Measurements from ENCODE around the gene TMEM222. TPM values are rescaled to one million over a fixed set of nuclear protein-coding genes. Genes with fewer than 3 reads are reported as not detected.

The TMEM222 gene
- total RNA-seq, 1 experiment from 2014 or later: 28.7 TPM

DNA sequence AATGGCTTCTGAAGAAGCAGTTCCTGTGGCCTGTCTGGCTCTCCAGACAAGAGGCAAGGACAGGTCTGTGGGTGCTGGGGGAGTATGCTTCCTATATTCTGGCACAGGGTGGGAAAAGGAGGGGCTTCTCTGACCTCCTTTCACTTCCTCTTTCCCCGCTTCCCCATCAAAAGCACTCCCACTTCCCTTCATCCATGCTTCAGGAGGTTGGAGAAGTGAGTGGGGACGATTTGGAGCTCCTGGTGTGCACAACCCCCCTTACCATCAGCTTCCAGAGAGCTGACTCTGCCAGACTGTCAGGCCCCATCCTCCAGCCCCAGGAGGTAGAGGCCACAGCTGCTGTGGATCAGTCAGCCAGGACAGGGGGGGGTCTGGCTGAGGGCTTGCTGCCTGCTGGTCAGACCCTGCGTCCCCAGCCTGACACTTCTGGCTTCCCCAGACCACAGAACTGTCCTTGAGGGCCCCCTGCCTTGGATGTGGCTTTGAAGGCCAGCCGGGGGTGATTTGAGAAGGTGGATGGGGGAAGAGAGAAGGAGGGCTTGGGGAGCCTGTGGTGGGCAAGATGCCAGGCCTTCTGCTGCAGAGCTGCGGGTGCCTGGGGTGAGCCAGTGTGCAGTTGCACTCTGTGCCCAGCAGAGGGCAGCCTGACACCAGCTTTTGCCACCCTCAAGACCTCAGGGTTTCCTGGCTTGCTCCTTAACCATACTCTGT is 21.5 kb upstream of the TMEM222 start:
- DNase-seq (ENCODE audit: low spot score): peak; percentile 82
- H3K9me3 Mint-ChIP-seq: no peaks in the 10 kb centered on the region
- TF ChIP-seq, protein P1, sequence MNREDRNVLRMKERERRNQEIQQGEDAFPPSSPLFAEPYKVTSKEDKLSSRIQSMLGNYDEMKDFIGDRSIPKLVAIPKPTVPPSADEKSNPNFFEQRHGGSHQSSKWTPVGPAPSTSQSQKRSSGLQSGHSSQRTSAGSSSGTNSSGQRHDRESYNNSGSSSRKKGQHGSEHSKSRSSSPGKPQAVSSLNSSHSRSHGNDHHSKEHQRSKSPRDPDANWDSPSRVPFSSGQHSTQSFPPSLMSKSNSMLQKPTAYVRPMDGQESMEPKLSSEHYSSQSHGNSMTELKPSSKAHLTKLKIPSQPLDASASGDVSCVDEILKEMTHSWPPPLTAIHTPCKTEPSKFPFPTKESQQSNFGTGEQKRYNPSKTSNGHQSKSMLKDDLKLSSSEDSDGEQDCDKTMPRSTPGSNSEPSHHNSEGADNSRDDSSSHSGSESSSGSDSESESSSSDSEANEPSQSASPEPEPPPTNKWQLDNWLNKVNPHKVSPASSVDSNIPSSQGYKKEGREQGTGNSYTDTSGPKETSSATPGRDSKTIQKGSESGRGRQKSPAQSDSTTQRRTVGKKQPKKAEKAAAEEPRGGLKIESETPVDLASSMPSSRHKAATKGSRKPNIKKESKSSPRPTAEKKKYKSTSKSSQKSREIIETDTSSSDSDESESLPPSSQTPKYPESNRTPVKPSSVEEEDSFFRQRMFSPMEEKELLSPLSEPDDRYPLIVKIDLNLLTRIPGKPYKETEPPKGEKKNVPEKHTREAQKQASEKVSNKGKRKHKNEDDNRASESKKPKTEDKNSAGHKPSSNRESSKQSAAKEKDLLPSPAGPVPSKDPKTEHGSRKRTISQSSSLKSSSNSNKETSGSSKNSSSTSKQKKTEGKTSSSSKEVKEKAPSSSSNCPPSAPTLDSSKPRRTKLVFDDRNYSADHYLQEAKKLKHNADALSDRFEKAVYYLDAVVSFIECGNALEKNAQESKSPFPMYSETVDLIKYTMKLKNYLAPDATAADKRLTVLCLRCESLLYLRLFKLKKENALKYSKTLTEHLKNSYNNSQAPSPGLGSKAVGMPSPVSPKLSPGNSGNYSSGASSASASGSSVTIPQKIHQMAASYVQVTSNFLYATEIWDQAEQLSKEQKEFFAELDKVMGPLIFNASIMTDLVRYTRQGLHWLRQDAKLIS (CRISPR knock-in tag; IDR thresholded peaks at IDR 0.05; ENCODE audit: borderline replicate concordance): no peak
- no peak for TF ChIP-seq ZNF317 (CRISPR knock-in tag; IDR thresholded peaks at IDR 0.05; ENCODE audit: borderline replicate concordance, low read depth)
- no peak for TF ChIP-seq GRHL2 (CRISPR knock-in tag; IDR thresholded peaks at IDR 0.05; ENCODE audit: insufficient replicate concordance, severe bottlenecking)
- TF ChIP-seq ATF1 (CRISPR knock-in tag; IDR thresholded peaks at IDR 0.05): no peak
- TF ChIP-seq, protein P2, sequence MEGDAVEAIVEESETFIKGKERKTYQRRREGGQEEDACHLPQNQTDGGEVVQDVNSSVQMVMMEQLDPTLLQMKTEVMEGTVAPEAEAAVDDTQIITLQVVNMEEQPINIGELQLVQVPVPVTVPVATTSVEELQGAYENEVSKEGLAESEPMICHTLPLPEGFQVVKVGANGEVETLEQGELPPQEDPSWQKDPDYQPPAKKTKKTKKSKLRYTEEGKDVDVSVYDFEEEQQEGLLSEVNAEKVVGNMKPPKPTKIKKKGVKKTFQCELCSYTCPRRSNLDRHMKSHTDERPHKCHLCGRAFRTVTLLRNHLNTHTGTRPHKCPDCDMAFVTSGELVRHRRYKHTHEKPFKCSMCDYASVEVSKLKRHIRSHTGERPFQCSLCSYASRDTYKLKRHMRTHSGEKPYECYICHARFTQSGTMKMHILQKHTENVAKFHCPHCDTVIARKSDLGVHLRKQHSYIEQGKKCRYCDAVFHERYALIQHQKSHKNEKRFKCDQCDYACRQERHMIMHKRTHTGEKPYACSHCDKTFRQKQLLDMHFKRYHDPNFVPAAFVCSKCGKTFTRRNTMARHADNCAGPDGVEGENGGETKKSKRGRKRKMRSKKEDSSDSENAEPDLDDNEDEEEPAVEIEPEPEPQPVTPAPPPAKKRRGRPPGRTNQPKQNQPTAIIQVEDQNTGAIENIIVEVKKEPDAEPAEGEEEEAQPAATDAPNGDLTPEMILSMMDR (IDR thresholded peaks at IDR 0.05): peak; percentile 100
- 0 out of 2 replicates have a peak, but pooled peaks have one; percentile 29 for TF ChIP-seq ZNF423 (CRISPR knock-in tag; IDR thresholded peaks at IDR 0.05)
- TF ChIP-seq, protein P3, sequence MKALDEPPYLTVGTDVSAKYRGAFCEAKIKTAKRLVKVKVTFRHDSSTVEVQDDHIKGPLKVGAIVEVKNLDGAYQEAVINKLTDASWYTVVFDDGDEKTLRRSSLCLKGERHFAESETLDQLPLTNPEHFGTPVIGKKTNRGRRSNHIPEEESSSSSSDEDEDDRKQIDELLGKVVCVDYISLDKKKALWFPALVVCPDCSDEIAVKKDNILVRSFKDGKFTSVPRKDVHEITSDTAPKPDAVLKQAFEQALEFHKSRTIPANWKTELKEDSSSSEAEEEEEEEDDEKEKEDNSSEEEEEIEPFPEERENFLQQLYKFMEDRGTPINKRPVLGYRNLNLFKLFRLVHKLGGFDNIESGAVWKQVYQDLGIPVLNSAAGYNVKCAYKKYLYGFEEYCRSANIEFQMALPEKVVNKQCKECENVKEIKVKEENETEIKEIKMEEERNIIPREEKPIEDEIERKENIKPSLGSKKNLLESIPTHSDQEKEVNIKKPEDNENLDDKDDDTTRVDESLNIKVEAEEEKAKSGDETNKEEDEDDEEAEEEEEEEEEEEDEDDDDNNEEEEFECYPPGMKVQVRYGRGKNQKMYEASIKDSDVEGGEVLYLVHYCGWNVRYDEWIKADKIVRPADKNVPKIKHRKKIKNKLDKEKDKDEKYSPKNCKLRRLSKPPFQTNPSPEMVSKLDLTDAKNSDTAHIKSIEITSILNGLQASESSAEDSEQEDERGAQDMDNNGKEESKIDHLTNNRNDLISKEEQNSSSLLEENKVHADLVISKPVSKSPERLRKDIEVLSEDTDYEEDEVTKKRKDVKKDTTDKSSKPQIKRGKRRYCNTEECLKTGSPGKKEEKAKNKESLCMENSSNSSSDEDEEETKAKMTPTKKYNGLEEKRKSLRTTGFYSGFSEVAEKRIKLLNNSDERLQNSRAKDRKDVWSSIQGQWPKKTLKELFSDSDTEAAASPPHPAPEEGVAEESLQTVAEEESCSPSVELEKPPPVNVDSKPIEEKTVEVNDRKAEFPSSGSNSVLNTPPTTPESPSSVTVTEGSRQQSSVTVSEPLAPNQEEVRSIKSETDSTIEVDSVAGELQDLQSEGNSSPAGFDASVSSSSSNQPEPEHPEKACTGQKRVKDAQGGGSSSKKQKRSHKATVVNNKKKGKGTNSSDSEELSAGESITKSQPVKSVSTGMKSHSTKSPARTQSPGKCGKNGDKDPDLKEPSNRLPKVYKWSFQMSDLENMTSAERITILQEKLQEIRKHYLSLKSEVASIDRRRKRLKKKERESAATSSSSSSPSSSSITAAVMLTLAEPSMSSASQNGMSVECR (CRISPR knock-in tag; IDR thresholded peaks at IDR 0.05; ENCODE audit: borderline replicate concordance): no peak
- no peak overlapping the region for H3K4me3 Mint-ChIP-seq
- ATAC-seq: peak; percentile 79
- peaks cover 3% of the 10 kb centered on the region for H3K36me3 Mint-ChIP-seq
- POLR2A ChIA-PET: interaction anchor here (0.5 to 1.4 kb wide), 6 partner anchors 43 to 406 kb away, joined by 3 to 7 read pairs (median 3); partner anchors contain the start of gene MAP3K6
- CTCF ChIA-PET: interaction anchor here (0.5 to 9.0 kb wide), 53 partner anchors 9 to 623 kb away, joined by 3 to 260 read pairs (median 6); partner anchors contain the start of genes CD164L2, FAM76A, FCN3 and IFI6
- H3K4me1 Mint-ChIP-seq: peaks cover 25% of the 10 kb centered on the region
- H3K27me3 Mint-ChIP-seq (ENCODE audit: low read depth): no peaks in the 10 kb centered on the region
- H3K27ac Mint-ChIP-seq: peak overlapping the region; percentile 48; the same call in 1 of the 2 replicates

DNA sequence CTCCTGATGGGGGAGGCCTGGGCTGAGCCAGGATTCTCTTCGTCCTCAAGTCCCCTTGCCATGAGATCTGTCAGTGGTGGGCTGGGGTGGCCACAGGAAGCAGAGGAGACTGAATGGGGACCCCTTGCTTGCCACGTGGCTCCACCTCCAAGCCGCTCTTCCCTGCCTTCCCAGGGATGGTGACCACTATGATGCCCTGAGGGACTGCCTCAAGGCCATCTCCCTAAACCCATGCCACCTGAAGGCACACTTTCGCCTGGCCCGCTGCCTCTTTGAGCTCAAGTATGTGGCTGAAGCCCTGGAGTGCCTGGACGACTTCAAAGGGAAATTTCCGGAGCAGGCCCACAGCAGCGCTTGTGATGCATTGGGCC is 20.9 kb upstream of the TMEM222 start:
- H3K36me3 Mint-ChIP-seq: peaks cover 3% of the 10 kb centered on the region
- H3K9me3 Mint-ChIP-seq: no peaks in the 10 kb centered on the region
- CTCF ChIA-PET: interaction anchor here (0.6 to 9.0 kb wide), 46 partner anchors 9 to 371 kb away, joined by 3 to 260 read pairs (median 6); partner anchors contain the start of genes CD164L2, FCN3, IFI6 and MAP3K6
- no peaks in the 10 kb centered on the region for H3K27me3 Mint-ChIP-seq (ENCODE audit: low read depth)
- peak overlapping the region; percentile 48; the same call in 1 of the 2 replicates for H3K27ac Mint-ChIP-seq
- peak; percentile 3 for ATAC-seq
- POLR2A ChIA-PET: interaction anchor here (1.2 to 1.4 kb wide), 4 partner anchors 42 to 66 kb away, joined by 3 to 7 read pairs (median 3); partner anchors contain the start of gene MAP3K6
- no peak for DNase-seq (ENCODE audit: low spot score)
- H3K4me3 Mint-ChIP-seq: no peak overlapping the region
- H3K4me1 Mint-ChIP-seq: peaks cover 25% of the 10 kb centered on the region
- TF ChIP-seq, protein P4, sequence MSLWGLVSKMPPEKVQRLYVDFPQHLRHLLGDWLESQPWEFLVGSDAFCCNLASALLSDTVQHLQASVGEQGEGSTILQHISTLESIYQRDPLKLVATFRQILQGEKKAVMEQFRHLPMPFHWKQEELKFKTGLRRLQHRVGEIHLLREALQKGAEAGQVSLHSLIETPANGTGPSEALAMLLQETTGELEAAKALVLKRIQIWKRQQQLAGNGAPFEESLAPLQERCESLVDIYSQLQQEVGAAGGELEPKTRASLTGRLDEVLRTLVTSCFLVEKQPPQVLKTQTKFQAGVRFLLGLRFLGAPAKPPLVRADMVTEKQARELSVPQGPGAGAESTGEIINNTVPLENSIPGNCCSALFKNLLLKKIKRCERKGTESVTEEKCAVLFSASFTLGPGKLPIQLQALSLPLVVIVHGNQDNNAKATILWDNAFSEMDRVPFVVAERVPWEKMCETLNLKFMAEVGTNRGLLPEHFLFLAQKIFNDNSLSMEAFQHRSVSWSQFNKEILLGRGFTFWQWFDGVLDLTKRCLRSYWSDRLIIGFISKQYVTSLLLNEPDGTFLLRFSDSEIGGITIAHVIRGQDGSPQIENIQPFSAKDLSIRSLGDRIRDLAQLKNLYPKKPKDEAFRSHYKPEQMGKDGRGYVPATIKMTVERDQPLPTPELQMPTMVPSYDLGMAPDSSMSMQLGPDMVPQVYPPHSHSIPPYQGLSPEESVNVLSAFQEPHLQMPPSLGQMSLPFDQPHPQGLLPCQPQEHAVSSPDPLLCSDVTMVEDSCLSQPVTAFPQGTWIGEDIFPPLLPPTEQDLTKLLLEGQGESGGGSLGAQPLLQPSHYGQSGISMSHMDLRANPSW (CRISPR knock-in tag; conservative IDR thresholded peaks at IDR 0.05; ENCODE audit: low read depth): no peak
- TF ChIP-seq JAZF1 (CRISPR knock-in tag; IDR thresholded peaks at IDR 0.05) (no peak), EMX1 (CRISPR knock-in tag; IDR thresholded peaks at IDR 0.05) (no peak), TEAD1 (CRISPR knock-in tag; IDR thresholded peaks at IDR 0.05) (no peak), TCF7 (CRISPR knock-in tag; IDR thresholded peaks at IDR 0.05; ENCODE audit: low read depth) (no peak)
- TF ChIP-seq, protein P1 (CRISPR knock-in tag; IDR thresholded peaks at IDR 0.05; ENCODE audit: borderline replicate concordance): no peak
- TF ChIP-seq, protein P5, sequence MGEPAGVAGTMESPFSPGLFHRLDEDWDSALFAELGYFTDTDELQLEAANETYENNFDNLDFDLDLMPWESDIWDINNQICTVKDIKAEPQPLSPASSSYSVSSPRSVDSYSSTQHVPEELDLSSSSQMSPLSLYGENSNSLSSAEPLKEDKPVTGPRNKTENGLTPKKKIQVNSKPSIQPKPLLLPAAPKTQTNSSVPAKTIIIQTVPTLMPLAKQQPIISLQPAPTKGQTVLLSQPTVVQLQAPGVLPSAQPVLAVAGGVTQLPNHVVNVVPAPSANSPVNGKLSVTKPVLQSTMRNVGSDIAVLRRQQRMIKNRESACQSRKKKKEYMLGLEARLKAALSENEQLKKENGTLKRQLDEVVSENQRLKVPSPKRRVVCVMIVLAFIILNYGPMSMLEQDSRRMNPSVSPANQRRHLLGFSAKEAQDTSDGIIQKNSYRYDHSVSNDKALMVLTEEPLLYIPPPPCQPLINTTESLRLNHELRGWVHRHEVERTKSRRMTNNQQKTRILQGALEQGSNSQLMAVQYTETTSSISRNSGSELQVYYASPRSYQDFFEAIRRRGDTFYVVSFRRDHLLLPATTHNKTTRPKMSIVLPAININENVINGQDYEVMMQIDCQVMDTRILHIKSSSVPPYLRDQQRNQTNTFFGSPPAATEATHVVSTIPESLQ (CRISPR knock-in tag; IDR thresholded peaks at IDR 0.05): no peak
